GM23338 (cell line): ENCODE measurements around the gene DOCK11. TPM values are rescaled to one million over a fixed set of nuclear protein-coding genes. Genes with fewer than 3 reads are reported as not detected.
A peak's percentile ranks its signal among the peaks of the same experiment; 100 is the strongest.

ENCODE experiments used
- ATAC-seq: fragments of 200-7000 bp; cut with Tn5 transposase; 3 replicates; pipeline ENCODE4 v1.9.1; 2020
- DNase-seq: peaks from one replicate; pipeline ENCODE4 v3.0.0-alpha.2; 2015; ENCODE audit warnings: low spot score
- H2AFZ ChIP-seq: fragments of 200-600 bp; sonication (generic); 2 replicates; pipeline ENCODE4 v1.8.0; 2016; ENCODE audit warnings: antibody characterized with exemption, mild to moderate bottlenecking, moderate library complexity
- H3F3A ChIP-seq: fragments of 200-600 bp; sonication (generic); replicated peaks from 2 replicates; pipeline ENCODE4 v1.8.0; 2017; ENCODE audit warnings: antibody characterized with exemption, mixed run types, low read depth
- H3K27ac ChIP-seq: fragments of 200-600 bp; sonication (generic); 2 replicates; pipeline ENCODE4 v1.6.1; 2016; ENCODE audit warnings: low read depth
- H3K27me3 ChIP-seq: fragments of 200-600 bp; sonication (generic); 2 replicates; pipeline ENCODE4 v1.8.0; 2016; ENCODE audit warnings: mild to moderate bottlenecking, mixed run types, moderate library complexity; ENCODE audit not compliant: insufficient read depth
- H3K36me3 ChIP-seq: fragments of 200-600 bp; sonication (generic); 2 replicates; pipeline ENCODE4 v1.8.0; 2016; ENCODE audit warnings: mild to moderate bottlenecking; ENCODE audit not compliant: insufficient read depth
- H3K4me1 ChIP-seq: fragments of 200-600 bp; sonication (generic); 2 replicates; pipeline ENCODE4 v1.8.0; 2016; ENCODE audit warnings: mild to moderate bottlenecking, moderate library complexity; ENCODE audit not compliant: insufficient read depth
- H3K4me2 ChIP-seq: fragments of 200-600 bp; sonication (generic); 2 replicates; pipeline ENCODE4 v1.7.1; 2017; ENCODE audit warnings: mixed run types
- H3K4me3 ChIP-seq: fragments of 200-600 bp; sonication (generic); 2 replicates; pipeline ENCODE4 v1.6.1; 2016; ENCODE audit warnings: mixed run types
- H3K79me2 ChIP-seq: fragments of 200-600 bp; sonication (generic); replicated peaks from 2 replicates; pipeline ENCODE4 v1.8.0; 2017; ENCODE audit warnings: mild to moderate bottlenecking; ENCODE audit not compliant: insufficient read depth
- H3K9me2 ChIP-seq: fragments of 200-600 bp; sonication (generic); 2 replicates; pipeline ENCODE4 v1.8.0; 2017; ENCODE audit not compliant: insufficient read depth
- H4K20me1 ChIP-seq: fragments of 200-600 bp; sonication (generic); replicated peaks from 2 replicates; pipeline ENCODE4 v1.8.0; 2017; ENCODE audit warnings: mild to moderate bottlenecking; ENCODE audit not compliant: insufficient read depth
- H3K27ac Mint-ChIP-seq: 2 replicates; pipeline ENCODE4 v1.8.0; 2020; ENCODE audit warnings: inconsistent platforms, mild to moderate bottlenecking, moderate library complexity, mixed read lengths
- H3K27me3 Mint-ChIP-seq: 3 replicates; pipeline ENCODE4 v1.8.0; 2022; ENCODE audit warnings: low read depth, mild to moderate bottlenecking, moderate library complexity, mixed read lengths, inconsistent platforms; ENCODE audit not compliant: insufficient read depth, poor library complexity
- H3K36me3 Mint-ChIP-seq: 3 replicates; pipeline ENCODE4 v1.8.0; 2021; ENCODE audit warnings: low read depth, mild to moderate bottlenecking, inconsistent platforms, moderate library complexity, mixed read lengths
- H3K4me1 Mint-ChIP-seq: 3 replicates; pipeline ENCODE4 v1.8.0; 2020; ENCODE audit warnings: mild to moderate bottlenecking, inconsistent platforms, mixed read lengths
- H3K4me3 Mint-ChIP-seq: 3 replicates; pipeline ENCODE4 v1.8.0; 2021; ENCODE audit warnings: moderate library complexity, mild to moderate bottlenecking, inconsistent platforms, mixed read lengths
- H3K9me3 Mint-ChIP-seq: 3 replicates; pipeline ENCODE4 v1.8.0; 2020; ENCODE audit warnings: moderate library complexity, mild to moderate bottlenecking, inconsistent platforms, mixed read lengths
- CREB1 ChIP-seq: fragments of 250-450 bp; sonication (Bioruptor Pico); IDR thresholded peaks from 2 replicates; pipeline ENCODE4 v1.5.0; 2020; ENCODE audit warnings: low read depth, mild to moderate bottlenecking, moderate library complexity
- EZH2 ChIP-seq: fragments of 200-600 bp; sonication (generic); IDR thresholded peaks from one replicate; pipeline ENCODE4 v1.8.0; 2017; ENCODE audit warnings: antibody characterized with exemption, mild to moderate bottlenecking, low read depth; ENCODE audit not compliant: unreplicated experiment
- EZH2phosphoT487 ChIP-seq: fragments of 200-600 bp; sonication (generic); IDR thresholded peaks from one replicate; pipeline ENCODE4 v1.8.1; 2018; ENCODE audit warnings: antibody characterized with exemption; ENCODE audit not compliant: unreplicated experiment
- JUNB ChIP-seq: IDR thresholded peaks from one replicate; pipeline ENCODE4 v1.6.1; 2016; ENCODE audit warnings: antibody characterized with exemption; ENCODE audit not compliant: unreplicated experiment
- NANOG ChIP-seq: IDR thresholded peaks from 2 replicates; pipeline ENCODE4 v1.6.1; 2016; ENCODE audit warnings: antibody characterized with exemption, borderline replicate concordance
- POLR2AphosphoS5 ChIP-seq: IDR thresholded peaks from 2 replicates; pipeline ENCODE4 v1.6.1; 2016; ENCODE audit warnings: antibody characterized with exemption, low read depth
- STAT1 ChIP-seq: IDR thresholded peaks from one replicate; pipeline ENCODE4 v1.6.1; 2016; ENCODE audit warnings: antibody characterized with exemption; ENCODE audit not compliant: unreplicated experiment
- ZNF114 ChIP-seq: fragments of 250-450 bp; sonication (Bioruptor Pico); IDR thresholded peaks from 2 replicates; pipeline ENCODE4 v1.5.0; 2020; ENCODE audit warnings: mild to moderate bottlenecking, moderate library complexity
- ZNF331 ChIP-seq: fragments of 250-450 bp; sonication (Bioruptor Pico); IDR thresholded peaks from 2 replicates; pipeline ENCODE4 v1.5.0; 2020; ENCODE audit warnings: low read depth, mild to moderate bottlenecking, moderate library complexity
- polyA plus RNA-seq: library from polyadenylated mRNA; unstranded; fragments of >200 nt; fragmentation: Nextera tagmentation; extraction: Ambion mirVana; gene quantifications from 2 replicates; pipeline ENCODE4 v1.2.1, GENCODE V29; 2016
- total RNA-seq: library from RNA; depleted of rRNA; stranded (reverse); fragments of >200 nt; shearing (Covaris generic); gene quantifications from 2 replicates; pipeline ENCODE4 v1.2.3, GENCODE V29; 2014
- TF ChIP-seq, protein P1 (sequence below): IDR thresholded peaks from 2 replicates; pipeline ENCODE4 v1.6.1; 2016; ENCODE audit warnings: antibody characterized with exemption
- TF ChIP-seq, protein P2 (sequence below): IDR thresholded peaks from one replicate; pipeline ENCODE4 v1.6.1; 2018; ENCODE audit warnings: antibody characterized with exemption; ENCODE audit not compliant: unreplicated experiment
- TF ChIP-seq, protein P3 (sequence below): fragments of 250-450 bp; sonication (Bioruptor Pico); IDR thresholded peaks from 2 replicates; pipeline ENCODE4 v1.5.0; 2020; ENCODE audit warnings: mild to moderate bottlenecking, moderate library complexity
- TF ChIP-seq, protein P4 (sequence below), 2 experiments: fragments of 200-600 bp in 1 of 2; sonication (generic) in 1 of 2; conservative IDR thresholded peaks; 2 replicates each; pipeline versions ENCODE4 v1.5.1 to v1.6.1; 2016 to 2017; ENCODE audit warnings: antibody characterized with exemption in 2 of 2, low read depth in 2 of 2, mild to moderate bottlenecking in 2 of 2, moderate library complexity in 1 of 2

DOCK11 gene
- total and polyA plus RNA-seq, 2 experiments from 2014 or later = 6.0 to 12.3 TPM

DNA sequence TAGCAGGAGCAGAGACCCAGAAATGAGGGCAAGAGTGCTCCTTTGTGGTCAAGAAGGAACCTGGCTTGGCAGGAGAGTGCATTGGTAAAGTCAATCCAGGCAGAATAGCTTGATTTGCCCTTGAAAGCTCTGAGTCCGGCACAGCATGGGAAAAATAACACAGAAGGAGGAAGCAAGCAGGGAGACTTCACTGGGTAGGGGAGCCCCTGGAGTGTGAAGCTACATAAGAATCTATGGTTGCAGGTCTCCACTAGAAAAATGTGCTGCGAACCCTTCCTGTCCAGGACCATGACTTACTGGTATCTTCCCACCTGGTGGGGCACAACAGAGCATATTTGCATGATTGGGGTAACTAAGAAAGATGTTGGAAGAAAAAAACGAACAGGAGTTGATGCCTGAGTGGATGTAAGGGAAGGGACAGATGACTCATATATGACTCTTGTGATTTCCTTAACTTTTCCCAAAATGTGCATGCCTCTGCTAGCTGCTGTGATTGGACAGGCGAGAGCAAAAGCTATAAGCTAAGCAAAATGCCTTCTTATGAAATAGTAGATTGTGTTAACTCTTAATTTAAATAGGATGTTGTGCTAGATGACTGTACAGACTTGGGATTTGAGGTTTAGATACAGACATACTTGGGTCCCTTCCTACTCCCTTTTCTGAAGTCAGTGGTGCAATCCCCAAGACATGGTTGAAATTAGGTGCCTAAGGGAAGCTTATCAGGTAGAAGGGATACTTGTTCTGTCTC, 235.1 kb downstream of the DOCK11 start:
- DNase-seq (no peak), ATAC-seq (peak; percentile 19)
- Mint-ChIP-seq H3K27me3 (peaks cover 22% of the 10 kb centered on the region), H3K9me3 (peaks cover 3% of the 10 kb centered on the region; the same call in 1 of the 3 replicates), H3K27ac (no peak overlapping the region), H3K4me3 (0 out of 3 replicates have a peak overlapping the region, but pooled peaks have one; percentile 15), H3K36me3 (peaks cover 4% of the 10 kb centered on the region), H3K4me1 (peaks cover 30% of the 10 kb centered on the region)
- Histone ChIP-seq H4K20me1 (no peaks in the 10 kb centered on the region), H3K4me3 (no peak overlapping the region), H2AFZ (no peak overlapping the region), H3F3A (no peaks in the 10 kb centered on the region), H3K9me2 (no peaks in the 10 kb centered on the region), H3K27ac (no peak overlapping the region), H3K79me2 (no peaks in the 10 kb centered on the region), H3K4me2 (0 out of 2 replicates have a peak overlapping the region, but pooled peaks have one; percentile 32), H3K4me1 (peaks cover 14% of the 10 kb centered on the region; the same call in 1 of the 2 replicates), H3K27me3 (peaks cover 20% of the 10 kb centered on the region), H3K36me3 (no peaks in the 10 kb centered on the region)
- TF ChIP-seq POLR2AphosphoS5 (no peak), NANOG (no peak), EZH2phosphoT487 (no peak), EZH2 (no peak), ZNF114 (no peak), ZNF331 (no peak), JUNB (no peak), STAT1 (no peak), CREB1 (CRISPR knock-in tag) (no peak)
- TF ChIP-seq, protein P1, sequence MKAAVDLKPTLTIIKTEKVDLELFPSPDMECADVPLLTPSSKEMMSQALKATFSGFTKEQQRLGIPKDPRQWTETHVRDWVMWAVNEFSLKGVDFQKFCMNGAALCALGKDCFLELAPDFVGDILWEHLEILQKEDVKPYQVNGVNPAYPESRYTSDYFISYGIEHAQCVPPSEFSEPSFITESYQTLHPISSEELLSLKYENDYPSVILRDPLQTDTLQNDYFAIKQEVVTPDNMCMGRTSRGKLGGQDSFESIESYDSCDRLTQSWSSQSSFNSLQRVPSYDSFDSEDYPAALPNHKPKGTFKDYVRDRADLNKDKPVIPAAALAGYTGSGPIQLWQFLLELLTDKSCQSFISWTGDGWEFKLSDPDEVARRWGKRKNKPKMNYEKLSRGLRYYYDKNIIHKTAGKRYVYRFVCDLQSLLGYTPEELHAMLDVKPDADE = no peak
- TF ChIP-seq, protein P2, sequence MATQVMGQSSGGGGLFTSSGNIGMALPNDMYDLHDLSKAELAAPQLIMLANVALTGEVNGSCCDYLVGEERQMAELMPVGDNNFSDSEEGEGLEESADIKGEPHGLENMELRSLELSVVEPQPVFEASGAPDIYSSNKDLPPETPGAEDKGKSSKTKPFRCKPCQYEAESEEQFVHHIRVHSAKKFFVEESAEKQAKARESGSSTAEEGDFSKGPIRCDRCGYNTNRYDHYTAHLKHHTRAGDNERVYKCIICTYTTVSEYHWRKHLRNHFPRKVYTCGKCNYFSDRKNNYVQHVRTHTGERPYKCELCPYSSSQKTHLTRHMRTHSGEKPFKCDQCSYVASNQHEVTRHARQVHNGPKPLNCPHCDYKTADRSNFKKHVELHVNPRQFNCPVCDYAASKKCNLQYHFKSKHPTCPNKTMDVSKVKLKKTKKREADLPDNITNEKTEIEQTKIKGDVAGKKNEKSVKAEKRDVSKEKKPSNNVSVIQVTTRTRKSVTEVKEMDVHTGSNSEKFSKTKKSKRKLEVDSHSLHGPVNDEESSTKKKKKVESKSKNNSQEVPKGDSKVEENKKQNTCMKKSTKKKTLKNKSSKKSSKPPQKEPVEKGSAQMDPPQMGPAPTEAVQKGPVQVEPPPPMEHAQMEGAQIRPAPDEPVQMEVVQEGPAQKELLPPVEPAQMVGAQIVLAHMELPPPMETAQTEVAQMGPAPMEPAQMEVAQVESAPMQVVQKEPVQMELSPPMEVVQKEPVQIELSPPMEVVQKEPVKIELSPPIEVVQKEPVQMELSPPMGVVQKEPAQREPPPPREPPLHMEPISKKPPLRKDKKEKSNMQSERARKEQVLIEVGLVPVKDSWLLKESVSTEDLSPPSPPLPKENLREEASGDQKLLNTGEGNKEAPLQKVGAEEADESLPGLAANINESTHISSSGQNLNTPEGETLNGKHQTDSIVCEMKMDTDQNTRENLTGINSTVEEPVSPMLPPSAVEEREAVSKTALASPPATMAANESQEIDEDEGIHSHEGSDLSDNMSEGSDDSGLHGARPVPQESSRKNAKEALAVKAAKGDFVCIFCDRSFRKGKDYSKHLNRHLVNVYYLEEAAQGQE = no peak
- TF ChIP-seq, protein P3, sequence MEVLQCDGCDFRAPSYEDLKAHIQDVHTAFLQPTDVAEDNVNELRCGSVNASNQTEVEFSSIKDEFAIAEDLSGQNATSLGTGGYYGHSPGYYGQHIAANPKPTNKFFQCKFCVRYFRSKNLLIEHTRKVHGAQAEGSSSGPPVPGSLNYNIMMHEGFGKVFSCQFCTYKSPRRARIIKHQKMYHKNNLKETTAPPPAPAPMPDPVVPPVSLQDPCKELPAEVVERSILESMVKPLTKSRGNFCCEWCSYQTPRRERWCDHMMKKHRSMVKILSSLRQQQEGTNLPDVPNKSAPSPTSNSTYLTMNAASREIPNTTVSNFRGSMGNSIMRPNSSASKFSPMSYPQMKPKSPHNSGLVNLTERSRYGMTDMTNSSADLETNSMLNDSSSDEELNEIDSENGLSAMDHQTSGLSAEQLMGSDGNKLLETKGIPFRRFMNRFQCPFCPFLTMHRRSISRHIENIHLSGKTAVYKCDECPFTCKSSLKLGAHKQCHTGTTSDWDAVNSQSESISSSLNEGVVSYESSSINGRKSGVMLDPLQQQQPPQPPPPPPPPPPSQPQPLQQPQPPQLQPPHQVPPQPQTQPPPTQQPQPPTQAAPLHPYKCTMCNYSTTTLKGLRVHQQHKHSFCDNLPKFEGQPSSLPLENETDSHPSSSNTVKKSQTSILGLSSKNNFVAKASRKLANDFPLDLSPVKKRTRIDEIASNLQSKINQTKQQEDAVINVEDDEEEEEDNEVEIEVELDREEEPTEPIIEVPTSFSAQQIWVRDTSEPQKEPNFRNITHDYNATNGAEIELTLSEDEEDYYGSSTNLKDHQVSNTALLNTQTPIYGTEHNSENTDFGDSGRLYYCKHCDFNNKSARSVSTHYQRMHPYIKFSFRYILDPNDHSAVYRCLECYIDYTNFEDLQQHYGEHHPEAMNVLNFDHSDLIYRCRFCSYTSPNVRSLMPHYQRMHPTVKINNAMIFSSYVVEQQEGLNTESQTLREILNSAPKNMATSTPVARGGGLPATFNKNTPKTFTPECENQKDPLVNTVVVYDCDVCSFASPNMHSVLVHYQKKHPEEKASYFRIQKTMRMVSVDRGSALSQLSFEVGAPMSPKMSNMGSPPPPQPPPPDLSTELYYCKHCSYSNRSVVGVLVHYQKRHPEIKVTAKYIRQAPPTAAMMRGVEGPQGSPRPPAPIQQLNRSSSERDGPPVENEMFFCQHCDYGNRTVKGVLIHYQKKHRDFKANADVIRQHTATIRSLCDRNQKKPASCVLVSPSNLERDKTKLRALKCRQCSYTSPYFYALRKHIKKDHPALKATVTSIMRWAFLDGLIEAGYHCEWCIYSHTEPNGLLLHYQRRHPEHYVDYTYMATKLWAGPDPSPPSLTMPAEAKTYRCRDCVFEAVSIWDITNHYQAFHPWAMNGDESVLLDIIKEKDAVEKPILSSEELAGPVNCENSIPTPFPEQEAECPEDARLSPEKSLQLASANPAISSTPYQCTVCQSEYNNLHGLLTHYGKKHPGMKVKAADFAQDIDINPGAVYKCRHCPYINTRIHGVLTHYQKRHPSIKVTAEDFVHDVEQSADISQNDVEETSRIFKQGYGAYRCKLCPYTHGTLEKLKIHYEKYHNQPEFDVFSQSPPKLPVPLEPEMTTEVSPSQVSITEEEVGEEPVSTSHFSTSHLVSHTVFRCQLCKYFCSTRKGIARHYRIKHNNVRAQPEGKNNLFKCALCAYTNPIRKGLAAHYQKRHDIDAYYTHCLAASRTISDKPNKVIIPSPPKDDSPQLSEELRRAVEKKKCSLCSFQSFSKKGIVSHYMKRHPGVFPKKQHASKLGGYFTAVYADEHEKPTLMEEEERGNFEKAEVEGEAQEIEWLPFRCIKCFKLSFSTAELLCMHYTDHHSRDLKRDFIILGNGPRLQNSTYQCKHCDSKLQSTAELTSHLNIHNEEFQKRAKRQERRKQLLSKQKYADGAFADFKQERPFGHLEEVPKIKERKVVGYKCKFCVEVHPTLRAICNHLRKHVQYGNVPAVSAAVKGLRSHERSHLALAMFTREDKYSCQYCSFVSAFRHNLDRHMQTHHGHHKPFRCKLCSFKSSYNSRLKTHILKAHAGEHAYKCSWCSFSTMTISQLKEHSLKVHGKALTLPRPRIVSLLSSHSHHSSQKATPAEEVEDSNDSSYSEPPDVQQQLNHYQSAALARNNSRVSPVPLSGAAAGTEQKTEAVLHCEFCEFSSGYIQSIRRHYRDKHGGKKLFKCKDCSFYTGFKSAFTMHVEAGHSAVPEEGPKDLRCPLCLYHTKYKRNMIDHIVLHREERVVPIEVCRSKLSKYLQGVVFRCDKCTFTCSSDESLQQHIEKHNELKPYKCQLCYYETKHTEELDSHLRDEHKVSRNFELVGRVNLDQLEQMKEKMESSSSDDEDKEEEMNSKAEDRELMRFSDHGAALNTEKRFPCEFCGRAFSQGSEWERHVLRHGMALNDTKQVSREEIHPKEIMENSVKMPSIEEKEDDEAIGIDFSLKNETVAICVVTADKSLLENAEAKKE (CRISPR knock-in tag) = no peak
- TF ChIP-seq, protein P4, sequence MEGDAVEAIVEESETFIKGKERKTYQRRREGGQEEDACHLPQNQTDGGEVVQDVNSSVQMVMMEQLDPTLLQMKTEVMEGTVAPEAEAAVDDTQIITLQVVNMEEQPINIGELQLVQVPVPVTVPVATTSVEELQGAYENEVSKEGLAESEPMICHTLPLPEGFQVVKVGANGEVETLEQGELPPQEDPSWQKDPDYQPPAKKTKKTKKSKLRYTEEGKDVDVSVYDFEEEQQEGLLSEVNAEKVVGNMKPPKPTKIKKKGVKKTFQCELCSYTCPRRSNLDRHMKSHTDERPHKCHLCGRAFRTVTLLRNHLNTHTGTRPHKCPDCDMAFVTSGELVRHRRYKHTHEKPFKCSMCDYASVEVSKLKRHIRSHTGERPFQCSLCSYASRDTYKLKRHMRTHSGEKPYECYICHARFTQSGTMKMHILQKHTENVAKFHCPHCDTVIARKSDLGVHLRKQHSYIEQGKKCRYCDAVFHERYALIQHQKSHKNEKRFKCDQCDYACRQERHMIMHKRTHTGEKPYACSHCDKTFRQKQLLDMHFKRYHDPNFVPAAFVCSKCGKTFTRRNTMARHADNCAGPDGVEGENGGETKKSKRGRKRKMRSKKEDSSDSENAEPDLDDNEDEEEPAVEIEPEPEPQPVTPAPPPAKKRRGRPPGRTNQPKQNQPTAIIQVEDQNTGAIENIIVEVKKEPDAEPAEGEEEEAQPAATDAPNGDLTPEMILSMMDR (conservative IDR thresholded peaks at IDR 0.05; ENCODE audit: low read depth in 2 of 2) = no peak
